ENCODE measurements around the gene DHCR24. TPM values are rescaled to one million over a fixed set of nuclear protein-coding genes. Genes with fewer than 3 reads are reported as not detected.

Gene DHCR24
- total and polyA plus RNA-seq, 2 experiments from 2014 or later = 124 to 453 TPM

DNA sequence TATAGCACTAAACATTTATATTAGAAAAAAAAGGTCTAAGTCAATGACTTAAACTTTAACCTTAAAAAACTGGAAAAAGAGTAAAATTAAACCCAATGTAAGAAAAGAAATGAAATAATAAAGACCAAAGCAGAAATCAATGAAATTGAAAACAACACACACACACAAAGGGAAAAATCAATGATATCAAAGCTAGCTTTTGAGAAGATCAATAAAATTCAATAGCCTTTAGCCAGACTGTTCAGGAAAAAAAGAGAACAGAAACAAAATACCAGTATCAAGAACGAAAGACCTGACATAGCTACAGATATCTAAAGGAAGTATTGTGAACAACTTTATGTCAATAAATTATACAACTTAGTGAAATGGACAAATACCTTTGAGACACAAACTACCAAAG lies 7.1 kb downstream of the DHCR24 start:
- peaks cover 97% of the 10 kb centered on the region for H3K79me2 ChIP-seq (replicated peaks; ENCODE audit: insufficient read depth)
- H3K27me3 ChIP-seq (ENCODE audit: insufficient read depth) = no peaks in the 10 kb centered on the region
- no peaks in the 10 kb centered on the region; the same call in 1 of the 2 replicates for H3F3A ChIP-seq (replicated peaks; ENCODE audit: low read depth)
- Mint-ChIP-seq H3K4me3 (no peak overlapping the region), H3K9me3 (no peaks in the 10 kb centered on the region), H3K4me1 (peaks cover 40% of the 10 kb centered on the region), H3K36me3 (ENCODE audit: low read depth) (peaks cover 93% of the 10 kb centered on the region), H3K27me3 (ENCODE audit: insufficient read depth, low read depth, poor library complexity) (peaks cover 3% of the 10 kb centered on the region), H3K27ac (no peak overlapping the region)
- H3K4me3 ChIP-seq = no peak overlapping the region
- H3K4me1 ChIP-seq (ENCODE audit: insufficient read depth) = peaks cover 20% of the 10 kb centered on the region; the same call in 1 of the 2 replicates
- H2AFZ ChIP-seq = no peak overlapping the region
- H3K9me2 ChIP-seq (ENCODE audit: insufficient read depth) = no peaks in the 10 kb centered on the region
- 0 out of 2 replicates have a peak overlapping the region, but pooled peaks have one; percentile 6 for H3K4me2 ChIP-seq
- H3K27ac ChIP-seq (ENCODE audit: low read depth) = no peak overlapping the region
- peaks cover 80% of the 10 kb centered on the region for H4K20me1 ChIP-seq (replicated peaks; ENCODE audit: insufficient read depth)
- ATAC-seq = no peak
- TF ChIP-seq, protein P1, sequence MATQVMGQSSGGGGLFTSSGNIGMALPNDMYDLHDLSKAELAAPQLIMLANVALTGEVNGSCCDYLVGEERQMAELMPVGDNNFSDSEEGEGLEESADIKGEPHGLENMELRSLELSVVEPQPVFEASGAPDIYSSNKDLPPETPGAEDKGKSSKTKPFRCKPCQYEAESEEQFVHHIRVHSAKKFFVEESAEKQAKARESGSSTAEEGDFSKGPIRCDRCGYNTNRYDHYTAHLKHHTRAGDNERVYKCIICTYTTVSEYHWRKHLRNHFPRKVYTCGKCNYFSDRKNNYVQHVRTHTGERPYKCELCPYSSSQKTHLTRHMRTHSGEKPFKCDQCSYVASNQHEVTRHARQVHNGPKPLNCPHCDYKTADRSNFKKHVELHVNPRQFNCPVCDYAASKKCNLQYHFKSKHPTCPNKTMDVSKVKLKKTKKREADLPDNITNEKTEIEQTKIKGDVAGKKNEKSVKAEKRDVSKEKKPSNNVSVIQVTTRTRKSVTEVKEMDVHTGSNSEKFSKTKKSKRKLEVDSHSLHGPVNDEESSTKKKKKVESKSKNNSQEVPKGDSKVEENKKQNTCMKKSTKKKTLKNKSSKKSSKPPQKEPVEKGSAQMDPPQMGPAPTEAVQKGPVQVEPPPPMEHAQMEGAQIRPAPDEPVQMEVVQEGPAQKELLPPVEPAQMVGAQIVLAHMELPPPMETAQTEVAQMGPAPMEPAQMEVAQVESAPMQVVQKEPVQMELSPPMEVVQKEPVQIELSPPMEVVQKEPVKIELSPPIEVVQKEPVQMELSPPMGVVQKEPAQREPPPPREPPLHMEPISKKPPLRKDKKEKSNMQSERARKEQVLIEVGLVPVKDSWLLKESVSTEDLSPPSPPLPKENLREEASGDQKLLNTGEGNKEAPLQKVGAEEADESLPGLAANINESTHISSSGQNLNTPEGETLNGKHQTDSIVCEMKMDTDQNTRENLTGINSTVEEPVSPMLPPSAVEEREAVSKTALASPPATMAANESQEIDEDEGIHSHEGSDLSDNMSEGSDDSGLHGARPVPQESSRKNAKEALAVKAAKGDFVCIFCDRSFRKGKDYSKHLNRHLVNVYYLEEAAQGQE (IDR thresholded peaks at IDR 0.05; ENCODE audit: unreplicated experiment) = no peak
- TF ChIP-seq ZNF331 (CRISPR knock-in tag; IDR thresholded peaks at IDR 0.05; ENCODE audit: low read depth) = no peak
- TF ChIP-seq, protein P2, sequence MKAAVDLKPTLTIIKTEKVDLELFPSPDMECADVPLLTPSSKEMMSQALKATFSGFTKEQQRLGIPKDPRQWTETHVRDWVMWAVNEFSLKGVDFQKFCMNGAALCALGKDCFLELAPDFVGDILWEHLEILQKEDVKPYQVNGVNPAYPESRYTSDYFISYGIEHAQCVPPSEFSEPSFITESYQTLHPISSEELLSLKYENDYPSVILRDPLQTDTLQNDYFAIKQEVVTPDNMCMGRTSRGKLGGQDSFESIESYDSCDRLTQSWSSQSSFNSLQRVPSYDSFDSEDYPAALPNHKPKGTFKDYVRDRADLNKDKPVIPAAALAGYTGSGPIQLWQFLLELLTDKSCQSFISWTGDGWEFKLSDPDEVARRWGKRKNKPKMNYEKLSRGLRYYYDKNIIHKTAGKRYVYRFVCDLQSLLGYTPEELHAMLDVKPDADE (IDR thresholded peaks at IDR 0.05) = no peak
- TF ChIP-seq, protein P3, sequence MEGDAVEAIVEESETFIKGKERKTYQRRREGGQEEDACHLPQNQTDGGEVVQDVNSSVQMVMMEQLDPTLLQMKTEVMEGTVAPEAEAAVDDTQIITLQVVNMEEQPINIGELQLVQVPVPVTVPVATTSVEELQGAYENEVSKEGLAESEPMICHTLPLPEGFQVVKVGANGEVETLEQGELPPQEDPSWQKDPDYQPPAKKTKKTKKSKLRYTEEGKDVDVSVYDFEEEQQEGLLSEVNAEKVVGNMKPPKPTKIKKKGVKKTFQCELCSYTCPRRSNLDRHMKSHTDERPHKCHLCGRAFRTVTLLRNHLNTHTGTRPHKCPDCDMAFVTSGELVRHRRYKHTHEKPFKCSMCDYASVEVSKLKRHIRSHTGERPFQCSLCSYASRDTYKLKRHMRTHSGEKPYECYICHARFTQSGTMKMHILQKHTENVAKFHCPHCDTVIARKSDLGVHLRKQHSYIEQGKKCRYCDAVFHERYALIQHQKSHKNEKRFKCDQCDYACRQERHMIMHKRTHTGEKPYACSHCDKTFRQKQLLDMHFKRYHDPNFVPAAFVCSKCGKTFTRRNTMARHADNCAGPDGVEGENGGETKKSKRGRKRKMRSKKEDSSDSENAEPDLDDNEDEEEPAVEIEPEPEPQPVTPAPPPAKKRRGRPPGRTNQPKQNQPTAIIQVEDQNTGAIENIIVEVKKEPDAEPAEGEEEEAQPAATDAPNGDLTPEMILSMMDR (conservative IDR thresholded peaks at IDR 0.05; ENCODE audit: low read depth in 2 of 2) = no peak
- TF ChIP-seq, protein P4, sequence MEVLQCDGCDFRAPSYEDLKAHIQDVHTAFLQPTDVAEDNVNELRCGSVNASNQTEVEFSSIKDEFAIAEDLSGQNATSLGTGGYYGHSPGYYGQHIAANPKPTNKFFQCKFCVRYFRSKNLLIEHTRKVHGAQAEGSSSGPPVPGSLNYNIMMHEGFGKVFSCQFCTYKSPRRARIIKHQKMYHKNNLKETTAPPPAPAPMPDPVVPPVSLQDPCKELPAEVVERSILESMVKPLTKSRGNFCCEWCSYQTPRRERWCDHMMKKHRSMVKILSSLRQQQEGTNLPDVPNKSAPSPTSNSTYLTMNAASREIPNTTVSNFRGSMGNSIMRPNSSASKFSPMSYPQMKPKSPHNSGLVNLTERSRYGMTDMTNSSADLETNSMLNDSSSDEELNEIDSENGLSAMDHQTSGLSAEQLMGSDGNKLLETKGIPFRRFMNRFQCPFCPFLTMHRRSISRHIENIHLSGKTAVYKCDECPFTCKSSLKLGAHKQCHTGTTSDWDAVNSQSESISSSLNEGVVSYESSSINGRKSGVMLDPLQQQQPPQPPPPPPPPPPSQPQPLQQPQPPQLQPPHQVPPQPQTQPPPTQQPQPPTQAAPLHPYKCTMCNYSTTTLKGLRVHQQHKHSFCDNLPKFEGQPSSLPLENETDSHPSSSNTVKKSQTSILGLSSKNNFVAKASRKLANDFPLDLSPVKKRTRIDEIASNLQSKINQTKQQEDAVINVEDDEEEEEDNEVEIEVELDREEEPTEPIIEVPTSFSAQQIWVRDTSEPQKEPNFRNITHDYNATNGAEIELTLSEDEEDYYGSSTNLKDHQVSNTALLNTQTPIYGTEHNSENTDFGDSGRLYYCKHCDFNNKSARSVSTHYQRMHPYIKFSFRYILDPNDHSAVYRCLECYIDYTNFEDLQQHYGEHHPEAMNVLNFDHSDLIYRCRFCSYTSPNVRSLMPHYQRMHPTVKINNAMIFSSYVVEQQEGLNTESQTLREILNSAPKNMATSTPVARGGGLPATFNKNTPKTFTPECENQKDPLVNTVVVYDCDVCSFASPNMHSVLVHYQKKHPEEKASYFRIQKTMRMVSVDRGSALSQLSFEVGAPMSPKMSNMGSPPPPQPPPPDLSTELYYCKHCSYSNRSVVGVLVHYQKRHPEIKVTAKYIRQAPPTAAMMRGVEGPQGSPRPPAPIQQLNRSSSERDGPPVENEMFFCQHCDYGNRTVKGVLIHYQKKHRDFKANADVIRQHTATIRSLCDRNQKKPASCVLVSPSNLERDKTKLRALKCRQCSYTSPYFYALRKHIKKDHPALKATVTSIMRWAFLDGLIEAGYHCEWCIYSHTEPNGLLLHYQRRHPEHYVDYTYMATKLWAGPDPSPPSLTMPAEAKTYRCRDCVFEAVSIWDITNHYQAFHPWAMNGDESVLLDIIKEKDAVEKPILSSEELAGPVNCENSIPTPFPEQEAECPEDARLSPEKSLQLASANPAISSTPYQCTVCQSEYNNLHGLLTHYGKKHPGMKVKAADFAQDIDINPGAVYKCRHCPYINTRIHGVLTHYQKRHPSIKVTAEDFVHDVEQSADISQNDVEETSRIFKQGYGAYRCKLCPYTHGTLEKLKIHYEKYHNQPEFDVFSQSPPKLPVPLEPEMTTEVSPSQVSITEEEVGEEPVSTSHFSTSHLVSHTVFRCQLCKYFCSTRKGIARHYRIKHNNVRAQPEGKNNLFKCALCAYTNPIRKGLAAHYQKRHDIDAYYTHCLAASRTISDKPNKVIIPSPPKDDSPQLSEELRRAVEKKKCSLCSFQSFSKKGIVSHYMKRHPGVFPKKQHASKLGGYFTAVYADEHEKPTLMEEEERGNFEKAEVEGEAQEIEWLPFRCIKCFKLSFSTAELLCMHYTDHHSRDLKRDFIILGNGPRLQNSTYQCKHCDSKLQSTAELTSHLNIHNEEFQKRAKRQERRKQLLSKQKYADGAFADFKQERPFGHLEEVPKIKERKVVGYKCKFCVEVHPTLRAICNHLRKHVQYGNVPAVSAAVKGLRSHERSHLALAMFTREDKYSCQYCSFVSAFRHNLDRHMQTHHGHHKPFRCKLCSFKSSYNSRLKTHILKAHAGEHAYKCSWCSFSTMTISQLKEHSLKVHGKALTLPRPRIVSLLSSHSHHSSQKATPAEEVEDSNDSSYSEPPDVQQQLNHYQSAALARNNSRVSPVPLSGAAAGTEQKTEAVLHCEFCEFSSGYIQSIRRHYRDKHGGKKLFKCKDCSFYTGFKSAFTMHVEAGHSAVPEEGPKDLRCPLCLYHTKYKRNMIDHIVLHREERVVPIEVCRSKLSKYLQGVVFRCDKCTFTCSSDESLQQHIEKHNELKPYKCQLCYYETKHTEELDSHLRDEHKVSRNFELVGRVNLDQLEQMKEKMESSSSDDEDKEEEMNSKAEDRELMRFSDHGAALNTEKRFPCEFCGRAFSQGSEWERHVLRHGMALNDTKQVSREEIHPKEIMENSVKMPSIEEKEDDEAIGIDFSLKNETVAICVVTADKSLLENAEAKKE (CRISPR knock-in tag; IDR thresholded peaks at IDR 0.05) = no peak
- no peak for TF ChIP-seq POLR2AphosphoS5 (IDR thresholded peaks at IDR 0.05; ENCODE audit: low read depth)
- TF ChIP-seq CREB1 (CRISPR knock-in tag; IDR thresholded peaks at IDR 0.05; ENCODE audit: low read depth) = no peak
- no peak for DNase-seq (ENCODE audit: low spot score)
- H3K36me3 ChIP-seq (ENCODE audit: insufficient read depth) = peaks cover 72% of the 10 kb centered on the region
